Stimulated activated CD4-positive, alpha-beta T cell treated with anti-CD3 and anti-CD28 coated beads, Interleukin-15, amount 100 ng/mL, for 1 hour (primary cell): ENCODE data around the gene SYNC.
A peak's percentile ranks its signal among the peaks of the same experiment; 100 is the strongest.
"Not testable (repeated sequence)": the region's sequence is repeated elsewhere in the genome, so short reads cannot be mapped to it uniquely, and the experiment has no call there.

ENCODE experiments used
- DNase-seq, 2 donors: peaks; one replicate each; pipeline ENCODE4 v3.0.0-alpha.2; 2020; ENCODE audit warnings: low read depth in 1 of 2, low spot score in 1 of 2

SYNC gene

DNA sequence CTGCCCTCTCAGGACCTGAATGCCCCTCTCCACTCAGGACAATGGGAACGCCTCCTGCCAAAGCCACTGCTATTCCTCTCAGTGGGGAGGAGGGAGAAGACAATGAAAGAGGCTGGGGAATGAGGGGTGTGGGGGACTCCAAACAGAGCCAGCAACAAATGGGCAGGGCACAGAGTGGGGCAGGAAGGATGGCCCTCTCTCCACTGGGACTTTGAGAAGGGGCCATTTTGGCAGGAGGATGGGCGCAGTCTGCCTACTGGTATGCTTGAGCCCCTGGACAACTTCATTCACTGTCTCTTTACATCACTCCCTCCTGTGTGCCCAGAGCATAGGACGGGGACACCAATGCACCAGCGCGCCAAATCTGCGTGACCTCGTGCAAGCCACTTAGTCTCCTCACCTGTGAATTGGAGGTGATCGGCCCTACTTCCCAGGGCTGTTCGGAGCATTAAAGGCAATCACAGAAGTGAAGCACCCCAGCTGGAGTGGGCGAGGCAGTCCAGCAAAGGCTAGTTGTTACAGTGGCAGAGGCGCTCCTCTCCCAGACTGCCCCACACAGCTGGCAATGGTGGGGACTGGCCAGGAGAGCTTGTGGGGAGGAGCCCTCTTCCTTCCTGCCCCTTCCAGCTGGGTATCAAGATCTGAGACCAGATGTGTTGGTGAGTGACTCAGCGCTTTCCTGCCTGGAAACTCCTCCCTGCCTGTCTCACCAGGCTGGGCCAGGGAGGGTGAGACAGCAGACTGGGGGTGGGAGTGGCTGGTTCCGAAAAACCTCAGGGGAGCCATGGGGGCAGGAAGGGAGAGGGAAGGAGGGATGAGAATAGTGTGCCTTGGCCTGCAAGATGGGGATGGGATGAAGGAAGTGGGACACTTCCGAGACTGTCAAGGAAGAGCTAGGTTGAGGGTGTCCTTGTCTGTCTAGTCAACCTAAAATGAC lies 22.4 kb upstream of the SYNC start:
- no peak for DNase-seq

DNA sequence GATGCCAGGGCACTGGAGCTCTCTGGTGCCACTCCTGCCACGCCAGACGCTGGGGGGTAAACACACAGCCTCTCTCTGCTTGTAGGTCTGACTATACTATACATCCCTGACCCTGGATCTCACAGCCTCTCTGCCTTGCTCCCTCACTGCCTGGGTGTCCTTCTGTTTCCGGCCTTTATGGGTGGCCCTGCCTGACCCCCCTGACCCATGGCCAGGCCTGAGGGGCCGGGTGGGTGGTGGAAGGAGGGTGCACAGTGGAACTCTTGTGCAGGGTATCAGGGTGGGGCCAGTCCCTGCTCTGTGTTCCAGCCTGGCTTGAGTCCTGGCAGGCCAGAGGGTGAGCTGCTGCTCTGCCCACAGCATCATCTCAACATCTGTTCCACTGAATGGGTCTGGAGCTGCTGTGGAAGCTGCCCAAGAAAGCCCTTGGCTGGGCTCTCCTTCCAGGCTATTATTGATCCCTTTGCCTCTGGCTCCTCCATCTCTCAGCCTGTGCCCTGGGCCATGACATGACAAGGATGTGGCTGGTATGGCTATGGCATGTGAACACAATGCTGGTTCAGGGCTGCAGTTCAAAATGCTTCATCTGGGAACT lies 17.2 kb upstream of the SYNC start:
- DNase-seq, result no peak

DNA sequence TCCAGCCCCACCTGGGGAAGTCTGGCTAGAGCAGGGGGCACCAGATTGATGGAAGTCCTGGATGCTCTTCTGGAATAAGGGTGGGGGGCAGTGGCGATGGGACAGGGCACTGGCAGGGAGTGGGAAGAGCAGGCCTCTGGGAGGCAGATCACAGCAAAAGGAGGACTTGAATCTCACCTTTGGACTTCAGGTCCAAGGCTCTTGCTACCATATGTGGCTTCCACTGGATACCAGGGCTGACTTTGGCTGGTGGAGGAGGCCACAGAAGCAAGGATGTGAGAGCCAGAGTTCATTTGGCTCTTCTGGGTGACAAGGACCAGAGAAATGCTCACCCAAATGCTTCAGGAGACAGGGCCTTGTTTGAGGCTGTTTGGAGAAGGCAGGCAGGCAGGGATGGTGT lies 16.0 kb upstream of the SYNC start:
- no peak for DNase-seq

DNA sequence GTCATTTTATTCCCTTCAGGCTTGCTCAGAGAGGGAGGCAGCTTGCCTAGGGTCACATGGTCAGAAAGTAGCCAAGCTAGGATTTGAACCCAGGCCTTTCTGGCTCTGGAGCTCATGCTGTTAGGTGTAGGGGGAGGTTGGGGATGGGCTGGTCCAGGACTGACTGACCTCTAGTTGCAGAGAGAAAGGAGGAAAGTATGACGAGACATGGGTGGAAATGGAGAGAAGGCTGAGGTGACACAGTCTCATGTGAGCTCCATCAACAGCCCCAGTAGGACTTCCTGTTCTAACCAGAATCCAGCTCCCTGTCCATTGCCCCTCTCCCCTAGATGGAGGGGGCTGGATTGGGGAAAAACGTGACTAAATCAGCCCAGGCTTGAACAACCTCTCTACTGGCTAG lies 15.5 kb upstream of the SYNC start:
- no peak for DNase-seq

DNA sequence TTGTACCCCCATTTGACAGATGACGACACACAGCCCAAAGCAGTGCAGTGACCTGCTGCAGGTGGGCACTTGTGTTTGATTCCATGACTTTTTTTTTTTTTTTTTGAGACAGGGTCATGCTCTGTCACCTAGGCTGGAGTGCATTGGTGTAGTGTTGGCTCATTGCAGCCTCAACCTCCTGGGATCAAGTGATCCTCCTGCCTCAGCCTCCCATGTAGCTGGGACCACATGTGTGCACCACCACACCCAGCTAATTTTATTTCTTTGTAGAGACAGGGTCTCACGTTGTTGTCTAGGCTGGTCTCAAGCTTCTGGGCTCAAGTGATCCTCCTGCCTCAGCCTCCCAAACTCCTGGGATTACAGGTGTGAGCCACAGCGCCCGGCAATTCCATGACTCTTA lies 14.9 kb upstream of the SYNC start:
- DNase-seq, result no peak

DNA sequence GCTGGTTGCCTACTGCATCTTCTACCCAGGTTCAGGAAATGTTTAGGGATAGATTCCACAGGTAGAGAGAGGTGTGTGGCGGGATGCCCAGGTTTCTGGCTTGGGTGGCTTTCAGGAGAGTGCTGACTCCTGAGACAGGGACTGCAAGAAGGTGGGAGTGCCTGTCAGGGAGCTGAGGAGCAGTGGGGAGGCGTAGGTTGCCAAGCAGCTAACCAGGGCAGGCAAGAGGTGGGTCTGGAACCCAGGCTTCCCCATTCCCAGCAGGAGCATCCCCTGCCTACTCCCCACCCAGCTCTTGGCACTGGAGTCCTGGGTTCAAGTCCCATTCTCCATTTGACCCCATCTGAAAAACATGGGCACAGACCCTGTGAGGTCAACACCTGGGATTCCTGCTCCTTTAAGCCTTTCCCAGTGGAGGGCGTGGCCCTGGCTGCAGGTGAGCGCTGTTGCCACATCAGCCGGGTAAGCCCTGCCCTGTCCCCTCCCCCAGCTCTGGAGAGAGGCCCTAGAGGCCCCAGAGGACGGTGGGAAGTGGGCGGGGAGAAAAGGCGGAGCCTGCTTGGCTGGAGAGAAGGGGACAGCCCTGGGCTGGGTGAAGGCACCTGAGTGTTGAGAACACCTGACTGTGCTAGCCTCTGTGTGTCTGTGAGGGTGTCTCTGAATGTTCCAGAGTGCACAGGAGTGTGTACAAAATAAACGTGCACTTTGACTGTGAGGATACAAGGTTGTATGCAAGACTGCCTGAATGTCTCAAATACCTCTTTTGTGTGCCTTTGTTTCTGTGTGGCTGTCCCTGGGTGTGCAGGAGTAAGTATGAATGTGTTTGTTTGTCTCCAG lies 14.0 kb upstream of the SYNC start:
- DNase-seq, result peak in 1 of 2 donors; percentile 37

DNA sequence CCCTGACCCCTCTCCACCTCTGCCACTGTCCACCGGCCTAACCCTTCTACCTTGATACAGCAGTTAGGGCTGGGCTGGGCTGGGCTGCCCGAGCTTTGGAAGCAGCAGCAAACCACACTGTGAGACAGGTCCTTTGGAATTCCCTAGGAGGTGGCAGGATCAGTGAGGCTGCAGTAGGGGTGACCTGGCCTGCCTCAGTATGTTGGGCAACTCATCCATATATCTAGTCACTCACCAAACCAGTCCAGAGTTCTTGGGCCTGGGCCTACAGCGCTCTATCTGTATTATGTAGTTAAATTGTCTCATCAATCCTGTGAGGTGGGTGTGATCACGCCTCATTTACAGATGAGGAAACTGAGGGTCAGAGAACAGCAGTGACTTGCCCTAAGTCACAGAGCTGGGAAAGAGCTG lies 13.3 kb upstream of the SYNC start:
- DNase-seq, result no peak

DNA sequence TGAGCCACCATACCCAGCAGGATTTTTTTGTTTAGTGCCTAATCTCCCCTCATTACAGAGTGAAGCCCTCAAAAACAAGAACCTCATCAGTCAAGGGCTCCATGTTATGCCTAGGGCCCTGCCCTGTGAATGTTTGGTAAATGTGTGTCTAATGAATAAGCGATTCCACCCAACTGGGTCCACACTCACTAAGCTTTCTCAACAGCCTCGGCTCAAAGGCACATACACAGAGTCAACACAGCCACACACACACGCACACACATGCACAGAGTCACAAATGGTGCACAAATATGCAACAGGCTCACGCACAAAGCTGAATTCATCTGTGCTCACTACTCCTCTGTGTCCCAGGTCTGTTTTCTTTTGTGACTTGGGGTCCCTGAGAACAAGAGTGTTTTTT lies 11.7 kb upstream of the SYNC start:
- DNase-seq, result no peak

DNA sequence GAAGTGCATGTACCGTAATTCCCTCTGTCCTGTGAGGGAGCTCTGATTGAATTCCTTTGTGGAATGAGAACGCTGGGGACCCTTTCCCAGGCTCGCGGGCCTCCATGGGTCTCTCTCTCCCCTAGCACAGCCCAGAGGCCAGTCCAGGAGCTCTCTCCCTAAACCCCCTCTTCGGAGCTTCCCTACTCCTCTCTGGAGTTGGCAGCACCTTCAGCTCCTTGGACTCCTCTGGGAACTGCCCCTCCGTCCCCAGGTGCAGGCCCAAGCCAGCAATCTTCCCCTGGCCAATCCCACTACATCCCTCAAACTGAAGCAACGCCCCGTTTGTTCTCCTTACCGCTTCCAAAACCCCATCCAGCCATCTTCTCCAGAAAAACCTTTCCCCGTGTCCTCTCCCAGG lies 10.5 kb upstream of the SYNC start:
- DNase-seq, result no peak

DNA sequence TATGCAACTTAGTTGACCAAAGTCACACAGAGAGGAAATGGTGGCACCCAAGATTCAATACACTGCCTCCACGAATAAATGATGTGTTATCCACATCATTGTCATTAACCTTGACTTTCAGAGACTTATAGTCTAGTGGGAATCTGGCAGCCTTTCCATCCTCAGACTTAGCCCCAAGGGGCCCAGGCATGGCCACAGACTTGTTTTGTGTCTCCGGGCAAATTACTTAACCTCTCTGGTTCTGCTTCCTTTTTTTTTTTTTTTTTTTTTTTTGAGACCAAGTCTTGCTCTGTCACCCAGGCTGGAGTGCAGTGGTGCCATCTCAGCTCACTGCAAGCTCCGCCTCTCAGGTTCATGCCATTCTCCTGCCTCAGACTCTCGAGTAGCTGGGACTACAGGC lies 8.7 kb upstream of the SYNC start:
- not testable (repeated sequence) for DNase-seq

DNA sequence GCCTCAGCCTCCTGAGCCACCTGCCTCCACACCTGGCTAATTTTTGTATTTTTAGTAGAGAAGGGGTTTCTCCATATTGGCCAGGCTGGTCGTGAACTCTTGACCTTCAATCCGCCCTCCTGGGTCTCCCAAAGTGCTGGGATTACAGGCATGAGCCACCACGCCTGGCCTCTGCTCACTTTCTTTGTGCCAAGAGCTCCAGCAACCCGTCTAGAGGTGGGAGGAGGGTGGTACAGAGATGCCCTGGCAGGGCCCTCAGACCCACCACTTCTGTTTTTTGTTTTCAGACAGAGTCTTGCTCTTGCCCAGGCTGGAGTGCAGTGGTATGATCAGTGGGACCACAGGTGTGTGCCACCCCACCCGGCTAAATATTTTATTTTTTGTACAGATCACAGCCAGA lies 6.9 kb upstream of the SYNC start:
- no peak for DNase-seq

DNA sequence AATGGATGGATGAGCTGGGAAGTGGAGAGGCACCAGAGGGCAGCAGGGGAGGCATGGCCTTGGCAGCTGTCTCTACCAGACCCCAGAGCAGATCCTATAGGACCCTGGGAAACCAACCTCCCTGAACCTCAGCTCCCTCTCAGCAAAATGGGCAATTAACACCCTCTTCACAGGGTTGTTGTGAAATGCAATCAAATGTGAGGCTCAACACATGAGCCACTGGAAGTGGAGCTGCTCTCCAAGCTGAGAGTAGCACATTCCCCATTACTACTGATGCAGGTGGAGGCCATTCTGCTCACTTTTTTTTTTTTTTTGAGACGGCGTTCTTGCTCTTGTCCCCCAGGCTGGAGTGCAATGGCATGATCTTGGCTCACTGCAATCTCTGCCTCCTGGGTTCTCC lies 6.5 kb upstream of the SYNC start:
- DNase-seq, result no peak

DNA sequence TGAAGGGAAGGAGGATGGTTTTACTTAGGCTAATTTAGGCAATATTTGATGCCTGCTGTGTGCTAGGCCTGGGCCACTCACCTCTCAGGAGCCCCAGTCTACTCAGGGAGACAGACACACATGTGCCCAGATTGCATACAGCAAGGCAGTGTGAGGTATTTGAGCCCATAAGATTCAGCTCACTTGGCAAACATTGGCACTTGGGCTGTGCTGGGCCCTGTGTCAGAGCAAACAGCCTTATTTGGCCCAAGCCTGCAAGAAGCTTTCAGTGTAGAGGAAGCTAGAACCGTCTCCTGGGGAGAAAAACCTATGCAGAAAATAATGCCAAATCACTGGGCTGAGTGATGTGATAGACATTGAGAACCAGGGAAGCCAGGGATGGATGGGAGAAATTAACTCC lies 3.9 kb upstream of the SYNC start:
- DNase-seq, result no peak

DNA sequence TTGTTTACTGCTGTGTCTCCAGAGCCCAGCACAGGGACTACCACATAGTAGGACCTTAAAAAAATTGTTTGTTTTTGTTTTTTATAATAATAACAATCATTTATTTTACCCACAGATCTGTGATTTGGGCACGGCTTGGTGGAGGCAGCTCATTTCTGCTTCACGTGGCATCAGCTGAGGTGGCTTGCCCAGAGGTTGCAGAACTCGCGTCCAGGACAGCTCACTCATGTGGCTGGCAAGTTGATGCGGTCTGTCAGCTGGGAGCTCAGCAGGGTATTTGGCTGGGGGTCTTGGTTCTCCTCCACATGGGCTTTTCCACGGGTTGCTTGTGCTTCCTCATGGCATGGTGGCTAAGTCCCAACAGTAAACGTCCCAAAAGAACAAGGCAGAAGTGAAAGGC lies 2.9 kb upstream of the SYNC start:
- no peak for DNase-seq

DNA sequence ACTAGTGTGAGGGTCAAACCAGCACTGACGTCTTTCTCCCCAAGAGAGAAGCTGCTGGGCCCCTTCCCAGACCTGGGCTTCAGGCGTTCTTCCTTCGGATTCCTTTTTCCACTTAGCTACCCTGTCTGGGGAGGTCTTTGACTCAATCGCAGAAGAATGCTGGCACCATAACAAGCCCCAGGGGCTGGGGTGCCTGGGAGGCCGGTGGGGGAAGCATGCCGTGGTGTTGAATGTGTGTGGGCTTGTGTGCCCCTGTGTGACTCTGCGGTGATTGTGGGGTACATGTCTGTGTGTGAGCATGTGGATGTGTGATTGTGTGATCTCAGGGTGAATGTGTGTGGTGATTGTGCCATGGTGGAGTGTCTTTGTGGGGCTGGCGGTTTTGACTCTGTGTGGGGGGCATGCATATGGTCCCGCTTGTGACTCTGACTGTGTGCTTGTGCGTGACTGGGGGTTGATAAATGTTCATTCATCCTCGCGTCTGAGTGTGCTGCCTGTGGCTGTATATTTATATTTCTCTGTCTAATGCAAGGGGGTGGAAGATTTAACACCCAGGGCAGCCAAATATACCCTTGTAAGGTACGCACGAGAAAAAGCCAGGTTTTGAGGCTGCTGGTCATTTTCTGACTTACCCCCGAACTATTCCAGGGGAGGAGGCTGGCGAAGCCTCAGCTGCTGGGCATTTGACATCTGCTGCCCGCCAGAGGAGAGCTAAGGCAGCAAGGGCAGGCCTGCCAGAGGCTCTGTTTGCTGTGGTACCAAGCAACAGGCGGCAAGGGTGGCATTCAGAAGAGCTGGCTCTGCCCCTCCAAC lies 1.1 kb upstream of the SYNC start:
- DNase-seq, result no peak

DNA sequence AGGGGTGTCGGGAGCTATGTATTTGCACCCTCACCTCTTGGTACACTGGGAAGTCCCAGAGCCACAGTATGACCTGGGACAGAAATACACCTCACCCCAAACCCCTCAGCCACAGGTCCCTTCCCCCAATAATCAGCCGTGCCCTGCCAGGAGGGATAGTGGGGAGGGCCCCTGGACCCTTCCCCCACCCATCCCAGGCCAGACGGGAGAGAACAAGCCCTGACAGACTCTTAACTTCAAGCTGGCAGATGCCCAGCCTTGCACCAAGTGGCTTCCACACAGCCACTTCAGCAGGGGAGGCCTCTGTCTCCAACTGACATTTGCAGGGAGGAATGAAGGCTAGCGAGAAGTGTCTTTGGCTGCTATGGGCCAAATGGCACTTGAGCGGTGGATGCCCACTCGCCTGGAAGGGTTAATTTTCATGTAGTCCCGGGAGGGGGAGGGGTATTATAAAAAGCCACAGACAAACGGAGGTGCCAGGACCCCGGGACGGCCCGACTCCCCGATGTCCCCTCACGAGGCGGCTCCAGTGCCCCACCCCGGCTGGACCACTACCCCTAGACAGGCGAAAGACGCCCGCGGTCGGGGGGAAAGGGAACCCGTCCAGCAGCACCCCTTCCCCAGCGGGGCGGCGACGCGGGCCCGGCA lies 495 bp downstream of the SYNC start:
- no peak for DNase-seq

DNA sequence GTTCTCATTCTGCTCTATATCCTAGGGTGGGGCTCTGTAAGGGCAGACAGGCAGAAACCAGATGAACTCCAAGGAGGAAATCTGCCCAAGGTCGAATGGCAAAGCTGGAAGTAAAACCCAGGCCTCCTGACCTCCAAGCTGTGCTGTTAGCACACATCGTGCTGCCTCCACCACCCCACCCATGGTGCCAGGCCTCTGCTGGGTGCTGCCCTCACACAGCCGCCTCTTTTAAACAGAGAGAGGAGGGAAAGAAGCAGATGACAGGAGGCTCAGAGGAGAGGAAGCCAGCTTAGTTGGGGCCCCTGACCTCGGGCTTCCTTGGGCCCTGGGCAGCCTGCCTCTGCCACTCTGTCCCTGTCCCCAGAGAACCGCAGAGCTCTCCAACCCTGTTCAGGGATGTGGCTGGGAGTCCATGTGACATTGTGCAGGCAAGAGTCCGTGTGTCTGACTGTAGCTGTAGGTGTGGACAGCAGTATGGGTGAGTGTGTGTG lies 1.1 kb downstream of the SYNC start:
- no peak for DNase-seq

DNA sequence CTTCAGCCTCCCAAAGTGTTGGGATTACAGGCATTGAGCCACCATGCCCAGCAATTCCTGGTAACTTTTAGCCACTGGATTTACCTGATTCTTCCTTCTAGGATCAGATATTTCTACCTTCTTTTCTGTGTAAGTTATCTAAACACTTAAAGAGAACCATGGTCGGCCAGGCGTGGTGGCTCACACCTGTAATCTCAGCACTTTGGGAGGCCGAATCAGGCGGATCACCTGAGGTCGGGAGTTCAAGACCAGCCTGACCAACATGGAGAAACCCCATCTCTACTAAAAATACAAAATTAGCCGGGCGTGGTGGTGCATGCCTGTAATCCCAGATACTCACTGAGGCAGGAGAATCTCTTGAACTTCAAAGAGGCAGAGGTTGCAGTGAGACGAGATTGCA lies 5.6 kb downstream of the SYNC start:
- DNase-seq, result not testable (repeated sequence)

DNA sequence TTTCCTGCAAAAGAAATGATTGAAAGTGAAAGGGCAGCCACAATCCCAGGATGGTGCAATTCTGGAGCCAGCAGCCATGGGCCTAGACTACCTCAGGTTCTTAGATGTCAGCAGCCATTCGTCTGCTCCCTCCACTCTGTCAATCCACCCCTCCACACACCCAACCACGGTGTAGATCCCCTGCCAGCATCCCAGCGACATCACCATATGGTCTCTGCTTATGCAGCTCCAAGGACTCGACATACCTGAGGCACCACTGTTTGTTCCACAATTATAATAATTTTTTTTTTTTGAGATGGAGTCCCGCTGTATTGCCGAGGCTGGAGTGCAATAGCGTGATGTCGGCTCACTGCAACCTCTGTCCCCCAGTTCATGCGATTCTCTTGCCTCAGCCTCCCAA lies 6.5 kb downstream of the SYNC start:
- no peak for DNase-seq

DNA sequence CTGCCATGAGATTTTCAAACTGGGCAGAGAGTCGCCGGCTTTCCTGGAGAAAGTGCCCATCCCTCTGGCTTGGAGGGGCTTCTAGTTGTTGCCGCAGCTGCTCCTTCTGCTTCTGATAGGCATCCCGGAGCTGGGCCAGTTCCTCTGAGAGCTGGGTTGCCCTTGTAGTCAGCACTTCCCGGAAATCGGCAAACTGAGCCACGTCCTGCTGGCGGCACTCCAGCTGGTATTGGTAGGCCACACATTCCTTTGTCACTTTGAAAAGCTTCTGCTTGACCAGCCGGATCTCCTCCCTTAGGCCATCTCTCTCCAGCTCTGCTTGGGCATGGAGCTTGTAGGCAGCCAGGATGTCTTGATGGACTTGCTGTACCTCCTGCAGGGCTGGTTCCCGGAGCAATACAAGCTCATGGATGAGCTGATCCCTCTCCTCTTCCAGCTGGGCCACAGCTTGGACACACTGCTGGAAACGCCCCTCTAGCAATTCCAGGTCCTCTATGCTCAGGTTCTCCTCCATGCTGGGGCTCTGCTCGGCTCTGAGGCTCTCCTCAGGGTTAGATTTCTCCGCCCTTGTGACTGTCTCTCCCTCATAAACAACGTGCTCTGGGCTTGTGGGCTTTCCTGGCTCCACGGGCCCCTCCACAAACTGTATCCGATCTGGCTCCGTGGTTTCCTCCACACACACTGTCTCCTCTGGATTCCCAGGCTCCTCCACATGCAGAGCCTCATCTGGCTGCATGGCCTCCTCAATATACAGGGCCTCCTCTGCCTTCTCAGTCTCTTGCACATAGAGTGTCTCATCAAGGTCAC lies 7.3 kb downstream of the SYNC start:
- no peak for DNase-seq
